Stromal cell of bone marrow (primary cell): Measurements from ENCODE around the gene FREM2.

Experiments
- DNase-seq: peaks from one replicate; pipeline ENCODE4 v3.0.0-alpha.2; 2012; ENCODE audit warnings: low read depth

Gene FREM2

DNA sequence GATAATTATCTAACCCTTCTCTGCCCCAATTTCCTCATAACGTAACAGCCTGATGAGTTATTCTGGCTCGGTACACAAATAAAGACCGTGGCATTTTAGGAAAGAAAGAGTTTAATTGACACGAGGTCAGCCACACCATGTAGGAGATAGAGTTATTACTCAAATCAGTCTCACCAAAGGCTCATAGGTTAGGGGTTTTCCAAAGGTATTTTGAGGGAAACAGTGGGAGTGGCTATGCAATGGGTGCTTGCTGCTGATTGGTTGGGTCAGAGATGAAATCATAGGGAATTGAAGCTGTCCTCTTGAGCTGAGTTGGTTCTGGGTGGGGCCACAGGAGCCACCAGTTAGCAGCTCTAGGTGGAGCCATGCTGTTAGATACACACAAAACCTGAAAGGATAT is 137.5 kb downstream of the FREM2 start:
- no peak for DNase-seq

DNA sequence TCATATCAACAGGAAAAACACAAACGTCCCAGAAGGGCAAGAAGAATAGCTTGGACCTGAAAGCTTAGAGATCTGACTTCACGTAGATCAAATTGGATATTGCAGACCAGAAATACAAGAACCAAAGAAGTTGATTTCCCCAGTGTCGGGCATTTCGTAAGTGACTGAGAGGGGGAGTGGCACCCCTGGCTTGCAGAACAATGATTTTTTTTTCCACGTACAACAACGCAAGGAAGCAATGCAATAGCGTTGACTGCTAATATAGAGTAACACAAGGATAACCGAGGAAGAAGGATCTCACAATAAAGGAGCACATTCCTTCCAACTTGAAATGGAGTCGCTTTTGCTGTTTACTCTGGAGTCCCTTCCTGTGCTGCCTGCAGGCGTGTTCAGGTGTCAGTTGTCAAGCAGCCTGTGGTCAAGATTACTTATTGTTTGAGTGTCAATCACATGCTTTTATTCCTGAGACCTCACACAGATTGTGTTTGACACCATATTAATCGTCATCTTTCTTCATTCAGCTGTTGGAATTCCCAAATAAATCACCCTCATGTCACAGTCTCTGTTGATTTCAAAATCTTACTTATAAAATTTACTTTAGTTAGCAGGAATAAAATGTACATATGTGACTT is 139.4 kb downstream of the FREM2 start:
- no peak for DNase-seq

GRCh38 chr13:38830442-38831045 is 143.7 kb downstream of the FREM2 start:
- no peak for DNase-seq

- no peak for DNase-seq
Observed at GRCh38 chr13:38844581-38844980, 157.7 kb downstream of the FREM2 start.

DNA sequence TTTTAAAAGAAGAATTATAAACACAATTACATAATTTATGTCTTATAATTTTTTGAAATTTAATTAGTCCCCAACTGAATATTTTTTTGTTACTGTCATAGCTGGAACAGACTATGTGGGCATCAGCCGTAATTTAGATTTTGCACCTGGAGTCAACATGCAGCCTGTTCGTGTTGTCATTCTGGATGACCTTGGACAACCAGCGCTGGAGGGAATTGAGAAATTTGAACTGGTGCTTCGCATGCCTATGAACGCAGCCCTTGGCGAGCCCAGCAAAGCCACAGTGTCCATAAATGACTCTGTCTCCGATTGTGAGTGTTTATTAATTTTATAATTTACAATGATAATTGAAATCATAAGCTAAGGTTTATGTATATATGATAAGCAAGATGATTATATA is 161.5 kb downstream of the FREM2 start:
- DNase-seq: no peak

DNA sequence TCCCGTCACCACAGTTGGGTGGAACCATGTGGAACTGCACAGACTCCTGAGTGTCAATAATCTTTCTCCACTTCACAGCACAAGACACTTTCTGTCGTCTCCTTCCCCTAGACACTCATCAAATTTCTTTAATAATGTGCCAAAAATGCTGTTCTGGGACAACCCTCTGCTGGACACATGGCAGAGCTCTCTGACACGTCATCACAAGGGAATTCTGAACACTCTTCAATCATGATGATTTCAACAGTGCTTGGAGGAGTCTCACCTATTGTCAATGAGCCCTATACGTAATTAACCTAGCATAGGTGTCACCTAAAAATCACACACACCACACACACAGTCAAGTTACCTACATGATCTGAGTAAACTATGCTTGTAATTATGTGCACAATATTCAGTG is 162.4 kb downstream of the FREM2 start:
- DNase-seq: no peak

DNA sequence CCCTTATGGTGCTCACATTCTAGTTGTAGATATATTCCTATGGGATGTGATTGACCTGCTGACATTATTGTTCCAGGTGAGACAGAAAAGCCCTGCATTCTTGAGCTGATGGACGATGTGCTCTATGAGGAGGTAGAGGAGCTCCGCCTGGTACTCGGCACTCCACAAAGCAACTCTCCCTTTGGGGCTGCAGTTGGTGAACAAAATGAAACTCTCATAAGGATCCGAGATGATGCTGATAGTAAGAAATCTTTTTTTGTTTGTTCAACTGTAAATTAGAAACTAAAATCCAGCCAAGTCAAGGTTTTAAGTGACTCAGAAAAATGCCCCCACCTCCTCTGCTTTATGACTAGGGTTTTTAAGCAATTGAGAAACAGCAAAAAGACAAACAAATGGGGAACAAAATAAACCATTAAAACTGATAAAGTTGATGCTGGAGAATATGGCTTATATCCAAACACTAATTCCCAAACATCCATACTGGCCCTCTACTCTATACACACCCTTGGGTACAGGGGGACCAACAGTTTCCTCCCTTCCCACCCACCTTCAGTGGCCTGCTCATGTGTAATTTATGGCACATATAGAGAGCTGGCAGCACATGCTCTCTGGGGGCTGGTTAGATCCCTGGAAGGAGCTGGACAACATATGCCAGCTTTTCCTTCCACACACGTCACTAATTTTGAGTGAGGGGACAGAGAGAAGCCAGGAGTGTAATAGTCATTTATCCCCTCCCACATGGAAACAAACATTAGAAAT is 164.2 kb downstream of the FREM2 start:
- DNase-seq: no peak

GRCh38 chr13:38854226-38854625 is 167.3 kb downstream of the FREM2 start:
- DNase-seq: no peak

GRCh38 chr13:38856065-38856464 is 169.2 kb downstream of the FREM2 start:
- DNase-seq: no peak

- no peak for DNase-seq
Observed at GRCh38 chr13:38862443-38862842, 175.6 kb downstream of the FREM2 start.

GRCh38 chr13:38863536-38863935 is 176.7 kb downstream of the FREM2 start:
- no peak for DNase-seq

GRCh38 chr13:38866649-38867048 is 179.8 kb downstream of the FREM2 start:
- no peak for DNase-seq

DNA sequence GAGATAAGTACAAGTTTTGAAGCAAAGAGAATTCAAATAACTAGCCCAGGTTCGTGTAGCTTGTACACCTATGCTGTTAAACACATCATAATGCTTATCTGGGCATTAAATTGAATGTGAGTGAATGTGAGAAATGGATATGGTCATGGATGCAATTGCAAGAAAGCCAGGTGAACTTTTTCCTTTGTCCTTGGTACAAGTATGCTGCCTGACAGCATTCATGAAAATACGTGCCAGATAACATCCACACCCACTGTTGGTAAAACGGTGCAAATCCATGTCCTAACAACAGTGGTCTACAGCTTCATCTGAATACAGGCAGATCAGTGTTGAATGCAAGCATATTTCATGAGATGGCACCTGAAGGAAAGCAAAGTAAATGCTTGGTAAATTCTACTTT is 181.5 kb downstream of the FREM2 start:
- no peak for DNase-seq

- no peak for DNase-seq
Observed at GRCh38 chr13:38868870-38869269, 182.0 kb downstream of the FREM2 start.

DNA sequence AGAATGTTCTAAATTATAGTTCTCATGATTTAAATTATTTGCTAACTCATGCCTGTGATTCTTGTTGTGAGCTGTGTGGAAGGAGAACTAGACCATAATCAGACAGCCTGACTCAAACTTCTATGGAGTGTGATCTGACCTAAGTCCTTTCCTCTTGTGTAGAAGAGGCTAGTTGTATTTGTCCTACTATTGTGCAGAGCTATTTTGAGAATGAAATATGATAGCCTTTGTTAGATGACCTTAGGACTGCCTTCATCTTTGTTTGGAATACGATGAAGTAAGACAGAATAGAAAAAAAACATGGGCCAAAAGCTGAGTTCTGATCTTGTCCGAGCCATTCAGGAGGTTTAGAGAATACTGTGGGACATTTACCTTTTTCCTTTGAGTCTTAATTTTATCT is 184.4 kb downstream of the FREM2 start:
- no peak for DNase-seq

DNA sequence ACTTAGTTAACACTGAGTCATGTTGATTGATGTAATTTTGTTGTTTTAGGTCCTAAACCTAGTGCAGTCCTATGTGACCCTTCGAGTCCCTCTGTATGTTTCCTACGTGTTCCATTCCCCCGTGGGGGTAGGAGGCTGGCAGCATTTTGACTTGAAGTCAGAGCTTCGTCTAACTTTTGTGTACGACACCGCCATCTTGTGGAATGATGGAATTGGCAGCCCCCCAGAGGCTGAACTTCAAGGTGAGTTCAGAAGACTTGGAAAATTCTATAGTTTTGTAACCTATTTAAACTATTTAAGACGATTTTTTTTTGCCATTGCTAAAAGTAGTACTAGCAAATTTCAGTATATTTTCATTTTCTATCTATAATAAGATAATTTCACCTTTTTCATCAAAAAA is 185.8 kb downstream of the FREM2 start:
- DNase-seq: no peak

- DNase-seq: no peak
Observed at GRCh38 chr13:38875186-38875875, 188.5 kb downstream of the FREM2 start.

DNA sequence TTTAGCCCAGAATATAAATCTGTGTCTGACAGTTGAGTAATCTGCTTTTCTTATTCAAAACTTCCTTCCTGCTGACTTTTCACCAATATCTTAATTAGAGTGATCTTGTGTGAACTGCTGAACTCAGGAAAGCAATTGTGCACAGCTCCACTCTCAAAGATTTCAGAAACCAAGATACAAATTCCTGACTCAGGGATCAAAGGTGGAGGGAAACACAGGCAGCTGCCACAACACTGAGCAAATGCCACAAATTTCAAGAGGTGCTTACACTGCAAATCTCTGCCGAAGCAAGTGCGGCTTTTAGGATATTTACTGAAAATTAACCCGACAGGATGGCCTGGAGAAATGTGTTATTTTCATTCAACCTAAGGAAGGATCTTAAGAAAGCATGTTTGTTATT is 192.4 kb downstream of the FREM2 start:
- no peak for DNase-seq

GRCh38 chr13:38879786-38880185 is 192.9 kb downstream of the FREM2 start:
- DNase-seq: no peak

- no peak for DNase-seq
Observed at GRCh38 chr13:38880397-38880796, 193.5 kb downstream of the FREM2 start.

DNA sequence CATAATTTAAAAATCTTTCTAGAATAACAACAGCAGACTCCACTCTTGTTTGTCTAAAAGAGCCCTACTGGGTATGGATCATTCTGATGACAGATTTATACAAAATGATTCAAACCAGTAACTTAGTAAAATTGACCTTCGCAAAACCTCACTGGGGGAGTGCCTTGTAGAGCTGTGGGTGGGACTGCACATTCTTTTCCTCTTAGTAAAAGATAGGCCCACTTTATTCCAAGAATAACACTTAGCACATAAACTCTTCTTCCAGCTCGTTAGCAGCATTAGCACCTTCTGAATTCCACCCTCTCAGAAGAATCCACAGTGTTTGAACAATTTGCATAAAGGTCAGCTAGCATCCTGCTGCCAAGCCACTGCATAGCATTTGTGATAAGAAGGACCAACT is 196.9 kb downstream of the FREM2 start:
- no peak for DNase-seq

DNA sequence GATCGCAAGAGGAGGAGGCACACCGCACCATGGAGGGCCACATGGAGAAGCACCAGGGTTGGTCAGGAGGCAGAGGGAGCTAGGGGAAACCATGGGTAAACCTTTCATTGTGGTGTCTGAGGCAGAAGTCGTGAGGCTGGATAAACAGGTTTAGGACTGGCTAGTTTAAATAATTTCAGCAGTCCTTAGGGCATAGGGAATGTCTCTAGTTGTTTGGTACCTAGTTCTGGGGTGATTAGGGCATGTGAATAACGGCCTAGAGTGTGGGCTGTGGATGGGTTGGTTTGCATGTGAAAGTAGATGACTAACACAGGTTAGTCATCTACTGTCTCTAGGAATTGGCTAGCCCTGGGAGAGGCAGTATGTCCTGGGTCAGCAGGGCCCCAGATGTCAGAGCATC is 201.4 kb downstream of the FREM2 start:
- peak; percentile 14 for DNase-seq

GRCh38 chr13:38895075-38895474 is 208.2 kb downstream of the FREM2 start:
- DNase-seq: no peak
